Brain microvascular endothelial cell (primary cell): Measurements from ENCODE around the gene VAC14.

ENCODE experiments used
- DNase-seq: peaks from one replicate; pipeline ENCODE4 v3.0.0-alpha.2; 2020
- H3K27ac ChIP-seq: fragments of 250-450 bp; sonication (Bioruptor Pico); 2 replicates; pipeline ENCODE4 v1.5.1; 2020; ENCODE audit warnings: mild to moderate bottlenecking, moderate library complexity
- H3K27me3 ChIP-seq: fragments of 250-450 bp; sonication (Bioruptor Pico); replicated peaks from 2 replicates; pipeline ENCODE4 v1.5.1; 2020; ENCODE audit warnings: mild to moderate bottlenecking
- H3K36me3 ChIP-seq: fragments of 250-450 bp; sonication (Bioruptor Pico); replicated peaks from 2 replicates; pipeline ENCODE4 v1.5.1; 2020; ENCODE audit warnings: mild to moderate bottlenecking
- H3K4me3 ChIP-seq: 2 replicates; pipeline ENCODE4 v1.5.1; 2011; ENCODE audit warnings: low read depth, mild to moderate bottlenecking, control low read depth, low read length, moderate library complexity
- CTCF ChIP-seq: IDR thresholded peaks from 2 replicates; pipeline ENCODE4 v1.5.1; 2011; ENCODE audit warnings: low read depth, mild to moderate bottlenecking, moderate library complexity, low read length, control low read depth, inconsistent platforms; ENCODE audit errors: missing control alignments
- in situ Hi-C: cut with HindIII; loops from 2 replicates; pipeline ENCODE4 v1.10.0; 2017; ENCODE audit warnings: low sequenced_read_pairs, low pct_ligation_motif_present

The VAC14 gene

GRCh38 chr16:70741783-70742125 is 59.2 kb downstream of the VAC14 start:
- Histone ChIP-seq H3K36me3 (peaks cover 28% of the 10 kb centered on the region), H3K27ac (peak overlapping the region; percentile 42)
- in situ Hi-C loops: no loop called here

GRCh38 chr16:70740914-70741782 is 59.8 kb downstream of the VAC14 start:
- no peak for TF ChIP-seq CTCF
- Histone ChIP-seq H3K27me3 (no peaks in the 10 kb centered on the region), H3K27ac (peak overlapping the region; percentile 42), H3K36me3 (peaks cover 28% of the 10 kb centered on the region), H3K4me3 (no peak overlapping the region)
- in situ Hi-C loops: no loop called here
- DNase-seq: peak; percentile 39

More at GRCh38 chr16:70741783-70742125, 59.2 kb downstream of the VAC14 start:
- H3K4me3 ChIP-seq: no peak overlapping the region
- TF ChIP-seq CTCF: no peak
- DNase-seq: no peak
- H3K27me3 ChIP-seq: no peaks in the 10 kb centered on the region

- no peak for TF ChIP-seq CTCF
- peak overlapping the region; percentile 42 for H3K27ac ChIP-seq
- no peak for DNase-seq
- H3K36me3 ChIP-seq: peaks cover 28% of the 10 kb centered on the region
- in situ Hi-C loops: no loop called here
- no peak overlapping the region for H3K4me3 ChIP-seq
- no peaks in the 10 kb centered on the region for H3K27me3 ChIP-seq
These were observed 60.6 kb downstream of the VAC14 start for GRCh38 chr16:70740174-70740913.

GRCh38 chr16:70739389-70739788 is 61.6 kb downstream of the VAC14 start:
- DNase-seq: no peak

More at GRCh38 chr16:70739389-70739788, 61.6 kb downstream of the VAC14 start:
- no peaks in the 10 kb centered on the region for H3K27me3 ChIP-seq
- H3K4me3 ChIP-seq: no peak overlapping the region
- in situ Hi-C loops: no loop called here
- no peak overlapping the region for H3K27ac ChIP-seq
- no peak for TF ChIP-seq CTCF
- H3K36me3 ChIP-seq: peaks cover 27% of the 10 kb centered on the region
